ENCODE data around the gene KIAA0232.

Gene KIAA0232

GRCh38 chr4:6926081-6926480 lies 143.6 kb downstream of the KIAA0232 start:
- DNase-seq = no peak

- DNase-seq = peak; percentile 71
These were observed 144.4 kb downstream of the KIAA0232 start for GRCh38 chr4:6926681-6927478.

- DNase-seq = no peak
These were observed 145.6 kb downstream of the KIAA0232 start for GRCh38 chr4:6928081-6928480.

- DNase-seq = no peak
These were observed 146.8 kb downstream of the KIAA0232 start for GRCh38 chr4:6929339-6929811.

- DNase-seq = no peak
These were observed 147.4 kb downstream of the KIAA0232 start for GRCh38 chr4:6929812-6930464.

- DNase-seq = no peak
These were observed 149.9 kb downstream of the KIAA0232 start for GRCh38 chr4:6932475-6932874.

- DNase-seq = no peak
These were observed 150.4 kb downstream of the KIAA0232 start for GRCh38 chr4:6932918-6933317.

Data from activated T-cell treated with anti-CD3 and anti-CD28 coated beads for 4 hours (primary cell).